Left hindlimb (tissue), 1 donor: Measurements from ENCODE around the gene PLK5.
"Not testable (repeated sequence)": the region's sequence is repeated elsewhere in the genome, so short reads cannot be mapped to it uniquely, and the experiment has no call there.

Experiments used
- DNase-seq: peaks from one replicate; pipeline ENCODE4 v3.0.0-alpha.2; 2018

PLK5 gene

DNA sequence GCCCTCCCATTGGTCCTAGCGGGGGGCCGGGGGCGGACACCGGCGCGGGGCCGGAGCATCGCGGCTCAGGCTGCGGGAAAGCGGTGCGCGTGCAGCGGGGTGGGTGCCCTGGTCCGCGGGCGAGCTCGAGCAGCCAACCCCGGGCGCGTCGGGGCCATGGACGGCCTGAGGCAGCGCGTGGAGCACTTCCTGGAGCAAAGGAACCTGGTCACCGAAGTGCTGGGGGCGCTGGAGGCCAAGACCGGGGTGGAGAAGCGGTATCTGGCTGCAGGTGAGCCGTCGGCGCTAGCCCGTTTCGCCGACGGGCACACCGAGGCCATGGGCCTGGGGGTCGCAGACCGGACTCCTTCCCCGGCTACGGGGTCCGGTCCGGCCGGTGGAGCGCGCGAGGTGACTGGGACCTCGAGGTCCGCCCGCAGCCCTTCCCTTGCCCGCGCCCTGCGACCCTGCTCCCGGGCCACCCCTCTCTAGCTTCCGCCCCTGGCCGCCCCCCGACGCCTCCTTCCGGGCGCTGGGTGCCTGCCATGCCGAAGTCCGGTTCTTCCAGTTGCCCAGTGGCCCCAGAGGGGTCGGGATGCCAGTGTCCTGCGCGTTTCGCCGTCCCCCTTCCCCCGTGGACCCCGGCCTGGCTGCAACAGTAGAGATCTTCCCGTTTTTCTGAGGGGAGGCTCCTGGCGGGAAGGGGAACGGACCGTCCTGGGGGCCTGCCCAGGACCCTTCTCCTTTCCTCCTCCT is 32.6 kb upstream of the PLK5 start, which contains the start of gene REEP6:
REEP6 (plus strand) TSS at position 68 of the 735 bp plus-strand sequence; CDS start at position 157, 89 bp downstream.
- DNase-seq: no peak

DNA sequence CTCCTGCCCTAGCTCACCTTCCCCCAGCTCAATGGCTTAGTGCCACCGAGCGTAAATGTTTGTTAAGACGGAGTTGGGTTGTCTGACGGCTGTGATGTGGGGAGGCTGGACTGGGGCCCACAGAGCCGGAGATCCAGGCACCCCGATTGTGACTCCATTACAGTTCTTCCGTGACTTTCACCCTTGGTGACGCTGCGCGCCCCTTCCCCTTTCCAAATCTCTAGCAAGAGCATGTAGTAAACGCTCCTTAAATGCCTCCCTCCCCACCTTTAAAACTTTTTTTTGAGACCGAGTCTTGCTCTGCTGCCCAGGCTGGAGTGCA is 32.1 kb upstream of the PLK5 start:
- DNase-seq: no peak

- DNase-seq: no peak
Measured at GRCh38 chr19:1492474-1493006, 31.3 kb upstream of the PLK5 start.

DNA sequence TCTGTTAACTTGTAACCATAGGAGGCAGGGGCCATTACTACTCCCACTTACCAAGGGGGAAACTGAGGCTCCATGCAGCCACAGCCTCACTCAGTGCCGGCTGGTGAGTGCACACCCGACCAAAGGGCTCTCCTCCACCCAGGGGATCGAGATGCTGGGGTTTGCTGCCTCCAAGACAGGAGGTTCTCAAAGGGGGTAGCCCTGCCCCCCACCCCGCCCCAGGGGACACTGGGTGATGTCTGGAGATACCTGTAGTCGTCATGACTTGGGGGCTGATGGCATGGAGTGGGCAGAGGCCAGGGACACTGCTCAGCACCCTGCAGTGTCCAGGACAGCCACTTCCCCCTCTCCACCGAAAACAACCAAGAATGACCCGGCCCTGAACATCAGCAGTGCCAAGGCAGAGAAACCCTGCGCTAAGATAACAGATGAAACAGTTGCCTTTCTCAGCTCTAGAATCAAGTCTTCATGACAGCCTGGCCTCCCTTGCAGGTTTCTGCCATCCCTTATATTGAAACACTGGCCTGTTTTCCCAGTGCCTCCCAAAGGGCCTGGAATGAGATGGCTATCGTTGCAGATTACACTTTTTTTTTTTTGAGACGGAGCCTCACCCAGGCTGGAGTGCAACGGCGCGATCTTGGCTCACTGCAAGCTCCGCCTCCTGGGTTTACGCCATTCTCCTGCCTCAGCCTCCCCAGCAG is 29.6 kb upstream of the PLK5 start:
- no peak for DNase-seq

DNA sequence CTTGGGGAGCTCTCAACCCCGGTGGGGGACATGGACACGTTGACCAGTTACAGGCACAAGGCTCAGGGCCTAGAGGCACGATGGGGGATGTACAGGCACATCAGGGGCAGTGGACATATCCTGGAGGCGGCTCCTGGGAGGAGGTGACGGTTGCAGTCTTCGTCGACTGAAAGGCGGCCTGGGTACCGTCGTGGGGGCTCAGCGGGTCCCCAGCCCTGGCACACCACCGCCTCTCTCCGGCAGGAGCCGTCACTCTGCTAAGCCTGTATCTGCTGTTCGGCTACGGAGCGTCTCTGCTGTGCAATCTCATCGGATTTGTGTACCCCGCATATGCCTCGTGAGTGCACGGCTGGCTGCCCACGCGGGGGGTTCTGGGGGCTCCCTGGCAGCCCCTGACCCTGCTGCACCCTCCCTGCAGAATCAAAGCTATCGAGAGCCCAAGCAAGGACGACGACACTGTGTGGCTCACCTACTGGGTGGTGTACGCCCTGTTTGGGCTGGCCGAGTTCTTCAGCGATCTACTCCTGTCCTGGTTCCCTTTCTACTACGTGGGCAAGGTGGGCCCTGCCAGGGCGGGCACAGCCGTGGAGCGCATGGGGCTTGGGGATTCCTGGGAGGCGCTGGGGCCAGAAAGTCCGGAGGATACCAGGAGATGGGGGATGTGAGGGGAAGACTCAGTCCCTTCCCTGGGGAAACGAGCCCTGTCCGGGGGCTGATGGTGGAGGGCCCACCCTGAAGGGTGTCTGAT is 28.7 kb upstream of the PLK5 start:
- DNase-seq: no peak

DNA sequence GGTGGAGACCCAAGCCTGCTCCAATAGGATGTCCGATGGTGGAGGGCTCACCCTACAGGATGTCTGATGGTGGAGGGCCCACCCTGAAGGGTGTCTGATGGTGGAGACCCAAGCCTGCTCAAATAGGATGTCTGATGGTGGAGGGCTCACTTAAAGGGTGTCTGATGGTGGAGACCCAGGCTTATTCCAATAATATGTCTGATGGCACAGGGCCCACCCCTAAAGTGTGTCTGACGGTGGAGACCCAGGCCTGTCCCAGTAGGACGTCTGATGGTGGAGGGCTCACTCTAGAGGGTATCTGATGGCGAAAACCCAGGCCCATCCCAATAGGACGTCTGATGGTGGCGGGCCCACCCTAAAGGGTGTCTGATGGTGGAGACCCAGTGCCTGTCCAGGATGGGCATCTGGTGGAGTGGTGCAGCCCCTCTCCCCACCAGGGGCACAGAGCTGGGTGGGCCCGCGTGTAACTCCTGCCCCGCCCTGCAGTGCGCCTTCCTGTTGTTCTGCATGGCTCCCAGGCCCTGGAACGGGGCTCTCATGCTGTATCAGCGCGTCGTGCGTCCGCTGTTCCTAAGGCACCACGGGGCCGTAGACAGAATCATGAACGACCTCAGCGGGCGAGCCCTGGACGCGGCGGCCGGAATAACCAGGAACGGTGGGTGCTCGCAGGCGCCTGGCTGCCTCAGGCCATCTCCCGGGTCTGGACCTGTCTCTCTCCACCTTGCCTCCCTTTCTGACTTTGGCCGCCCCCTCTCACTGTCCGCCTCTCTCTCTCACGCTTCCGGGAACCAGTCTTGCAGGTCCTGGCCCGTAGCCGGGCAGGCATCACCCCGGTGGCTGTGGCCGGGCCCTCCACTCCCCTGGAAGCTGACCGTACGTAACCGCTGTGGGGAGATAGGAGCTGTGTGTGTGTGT is 27.8 kb upstream of the PLK5 start:
- DNase-seq: no peak

DNA sequence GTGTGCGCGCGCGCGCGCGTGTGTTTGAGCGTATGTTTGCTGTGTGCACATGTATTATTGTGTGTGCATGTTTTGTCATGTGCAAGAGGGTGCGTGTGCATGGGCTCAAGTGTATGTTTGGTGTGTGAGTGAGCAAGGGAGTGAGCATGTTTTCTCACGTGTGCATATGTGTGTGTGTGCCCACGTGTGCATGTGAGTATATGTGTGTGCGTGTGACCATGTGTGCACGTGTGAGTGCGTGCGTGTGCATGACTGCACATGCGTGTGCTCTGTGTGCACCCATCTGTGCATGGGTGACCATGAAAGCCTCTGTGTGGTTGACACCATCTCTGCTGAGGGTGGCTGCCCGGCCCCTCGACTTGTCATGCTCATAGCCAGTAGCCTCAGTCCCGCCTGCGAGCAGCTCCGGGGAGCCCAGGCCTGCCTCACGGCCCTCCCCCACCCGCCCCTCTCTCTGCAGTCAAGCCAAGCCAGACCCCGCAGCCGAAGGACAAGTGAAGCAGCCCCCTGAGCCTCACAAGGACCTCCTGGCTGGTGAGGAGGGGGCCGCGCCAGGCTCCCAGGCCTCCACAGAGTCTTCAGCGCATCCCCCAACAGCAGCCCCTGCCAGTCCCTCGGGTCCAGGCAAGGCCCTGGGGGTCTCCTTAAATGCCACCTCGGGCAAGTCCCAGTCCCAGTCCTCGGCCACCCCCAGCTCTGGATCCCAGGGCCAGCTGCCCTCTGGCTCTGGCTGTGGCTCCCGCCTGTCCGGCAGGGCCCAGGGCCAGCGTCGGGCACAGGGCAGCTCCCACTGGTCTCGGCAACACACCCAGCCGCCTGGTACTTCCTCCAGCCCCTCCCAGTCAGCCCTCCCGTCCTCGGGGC is 26.9 kb upstream of the PLK5 start:
- no peak for DNase-seq

DNA sequence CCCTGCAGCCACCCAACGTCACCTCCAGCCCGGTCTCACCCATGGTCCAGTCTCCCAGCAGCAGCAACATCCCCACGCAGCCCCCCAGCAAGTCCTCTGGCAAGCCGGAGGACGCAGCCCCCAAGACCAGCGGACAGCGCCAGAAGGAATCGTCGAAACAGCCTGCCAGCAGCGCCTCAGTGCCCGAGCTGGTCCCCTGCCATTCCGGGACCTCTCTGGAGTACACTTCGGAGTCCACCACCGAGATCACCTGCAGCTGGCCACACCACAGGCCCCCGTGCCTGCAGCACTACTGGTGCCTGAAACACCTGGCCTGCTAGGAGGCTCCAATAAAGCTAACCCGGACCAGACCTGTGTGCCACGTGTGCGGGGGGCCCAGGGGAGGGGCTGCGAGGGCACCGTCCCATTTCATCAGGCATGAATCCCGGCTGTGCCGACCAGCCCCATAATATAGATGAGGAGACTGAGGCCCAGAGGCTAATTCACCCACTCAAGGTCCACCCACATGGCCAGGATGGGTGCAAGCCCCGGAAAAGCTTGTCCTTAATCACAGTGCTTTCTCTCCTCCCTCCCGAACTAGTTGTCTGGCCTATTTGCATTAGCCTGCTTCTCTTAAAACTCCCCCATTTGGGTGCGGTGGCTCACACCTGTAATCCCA is 26.2 kb upstream of the PLK5 start:
- no peak for DNase-seq

DNA sequence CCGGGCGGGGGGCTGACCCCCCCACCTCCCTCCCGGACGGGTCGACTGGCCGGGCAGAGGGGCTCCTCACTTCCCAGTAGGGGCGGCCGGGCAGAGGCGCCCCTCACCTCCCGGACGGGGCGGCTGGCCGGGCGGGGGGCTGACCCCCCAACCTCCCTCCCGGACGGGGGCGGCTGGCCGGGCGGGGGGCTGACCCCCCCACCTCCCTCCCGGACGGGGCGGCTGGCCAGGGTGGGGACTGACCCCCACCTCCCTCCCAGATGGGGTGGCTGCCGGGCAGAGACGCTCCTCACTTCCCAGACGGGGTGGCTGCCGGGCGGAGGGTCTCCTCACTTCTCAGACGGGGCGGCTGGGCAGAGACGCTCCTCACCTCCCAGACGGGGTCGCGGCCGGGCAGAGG is 24.6 kb upstream of the PLK5 start:
- not testable (repeated sequence) for DNase-seq

- no peak for DNase-seq
Measured at GRCh38 chr19:1501200-1501595, 22.7 kb upstream of the PLK5 start.

GRCh38 chr19:1502433-1503088 is 21.3 kb upstream of the PLK5 start:
- DNase-seq: no peak

DNA sequence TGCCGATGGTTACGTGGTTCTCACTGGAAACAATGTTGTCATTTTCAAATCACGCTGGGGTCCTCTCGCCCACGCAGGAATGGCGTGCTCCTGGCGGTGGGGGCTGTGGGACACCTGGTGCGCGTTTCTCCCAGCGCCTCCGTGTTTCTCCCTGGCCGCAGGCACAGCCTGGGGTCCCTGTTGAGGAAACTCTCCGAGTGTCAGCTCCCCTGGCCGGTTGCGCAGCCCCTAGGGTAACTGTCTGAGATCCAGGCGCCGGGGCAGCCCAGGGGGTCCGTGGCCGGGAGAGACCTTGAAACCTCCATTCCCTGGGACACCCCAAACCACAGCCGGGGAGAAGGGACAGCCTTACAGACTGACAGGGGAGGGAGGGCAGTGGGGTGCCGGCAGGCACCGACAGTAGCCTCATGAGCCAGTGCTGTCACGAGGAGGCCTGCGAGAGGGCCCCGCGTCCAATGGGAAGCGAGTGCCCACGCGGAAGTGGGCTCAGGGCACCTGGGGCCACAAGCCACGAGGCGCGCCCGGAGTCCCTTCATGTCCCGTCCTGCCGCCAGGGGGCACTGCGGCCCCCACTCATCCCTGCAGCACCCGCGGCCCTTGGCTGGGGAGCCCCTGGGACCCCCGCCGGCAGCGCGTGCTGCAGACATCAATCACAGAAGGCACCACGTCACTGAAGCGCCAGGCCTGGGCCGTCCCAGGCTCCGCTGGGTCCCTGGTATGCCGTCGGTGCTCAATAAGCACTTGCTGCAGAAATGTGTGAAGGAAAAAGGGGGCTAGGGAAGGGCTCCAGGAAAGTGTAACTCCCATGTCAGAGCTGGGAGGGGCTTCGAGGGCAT is 20.6 kb upstream of the PLK5 start:
- peak; percentile 42 for DNase-seq

- DNase-seq: peak; percentile 40
Measured at GRCh38 chr19:1503925-1504773, 19.7 kb upstream of the PLK5 start.

- no peak for DNase-seq
Measured at GRCh38 chr19:1505012-1505411, 18.9 kb upstream of the PLK5 start.

DNA sequence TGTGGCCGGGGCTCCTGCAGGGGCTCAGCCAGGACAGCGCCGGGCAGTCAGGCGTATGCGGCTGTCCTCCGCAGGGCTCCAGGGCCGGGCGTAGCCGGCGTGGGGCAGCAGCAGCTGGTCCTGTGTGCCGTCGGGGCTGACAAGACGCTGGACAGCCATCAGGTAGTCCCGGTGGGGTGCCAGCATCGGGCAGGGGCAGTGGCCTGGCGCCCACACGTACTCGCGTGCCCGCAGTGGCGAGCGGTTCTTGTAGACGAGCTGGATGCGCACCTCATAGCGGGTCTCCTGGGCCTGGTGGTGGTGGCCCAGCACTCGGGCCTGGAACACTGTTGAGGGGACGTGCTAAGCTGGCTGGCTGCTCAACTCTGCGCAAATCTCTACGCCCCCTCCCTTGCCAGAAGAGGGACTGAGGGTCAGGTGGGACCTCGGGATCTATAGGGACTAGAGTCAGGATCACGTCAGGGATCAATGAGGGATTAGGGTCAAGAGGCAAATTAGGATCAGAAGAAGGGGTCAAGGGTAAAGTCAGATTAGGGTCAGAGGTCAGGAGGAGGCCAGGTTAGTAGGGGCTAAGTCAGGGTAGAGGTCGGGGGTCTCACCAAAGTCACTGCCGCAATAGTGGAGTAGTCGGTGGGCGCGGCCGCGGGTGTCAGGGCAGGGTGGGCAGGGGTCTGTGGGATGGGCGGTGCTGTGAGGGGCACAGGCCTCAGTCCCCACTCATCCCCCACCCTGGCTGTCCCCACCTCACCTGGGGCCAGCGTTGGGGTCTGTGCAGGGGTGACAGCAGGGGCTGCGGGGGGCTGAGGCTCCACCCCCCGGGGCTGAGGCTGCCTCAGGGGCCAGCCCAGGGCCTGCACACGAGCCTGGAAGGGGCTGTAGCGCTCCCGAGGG is 17.6 kb upstream of the PLK5 start:
- peak; percentile 31 for DNase-seq

DNA sequence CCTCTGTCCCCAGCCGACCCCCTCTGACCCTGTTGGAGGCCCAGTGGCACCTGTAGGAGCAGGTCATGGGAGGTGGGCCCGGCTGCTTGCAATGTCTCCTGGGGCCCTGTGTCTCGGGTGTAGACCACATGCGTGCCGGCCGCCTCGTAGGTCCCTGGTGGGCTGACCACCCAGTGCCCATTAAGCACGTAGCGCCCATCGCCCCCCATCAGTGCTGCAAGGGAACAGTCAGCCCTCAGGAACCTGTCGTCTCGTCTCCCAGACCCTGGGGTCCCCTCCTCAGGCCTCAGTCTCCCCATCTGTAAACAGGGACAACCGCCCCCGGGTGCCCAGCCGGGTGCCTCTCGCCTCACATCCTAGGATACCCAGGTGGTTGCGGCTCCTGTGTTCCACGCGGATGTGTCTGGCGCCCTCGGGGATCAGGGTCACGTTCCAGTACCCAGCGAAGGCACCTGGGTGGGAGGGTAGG is 16.7 kb upstream of the PLK5 start:
- no peak for DNase-seq
